Heart left ventricle (tissue), 13 donors: ENCODE data around the gene ADGRG2.

Source experiments
- CTCF ChIP-seq, 12 donors: fragments of 200-600 bp; sonication (generic) in 4 of 12; IDR thresholded peaks; one replicate each; pipeline versions ENCODE4 v1.5.0 to v1.8.0; 2018 to 2022; ENCODE audit warnings: antibody characterized with exemption in 12 of 12, mild to moderate bottlenecking in 5 of 12
- POLR2A ChIP-seq, 2 donors: fragments of 450-650 bp; IDR thresholded peaks; one replicate each; pipeline ENCODE4 v1.6.1; 2017; ENCODE audit warnings: antibody characterized with exemption in 2 of 2, mild to moderate bottlenecking in 2 of 2, moderate library complexity in 2 of 2
- donor health status: ischemic (EF 13 %, LVEDD 7.1; RV severe dilation, severe dysfunction).
- donor health status: DM: no; HTN: yes; CAD: no.
- donor health status: DM: no; HTN: no; CAD: no.
- donor health status: ischemic (EF 25% LVEDD 6.9; RV normal size, moderate dysfunction).
- donor health status: ischemic (EF 25% LVEDD 5.7; RV mildly dilated, moderate dysfunction).
- donor health status: ischemic (EF 35%, LVEDD 5.7; RV mildly dilated, moderate dysfunction).
- donor health status: nonischemic (EF 11% LVEDD 7.7; RV severe dilation, severe dysfunction).
- donor health status: DM: yes; HTN: yes; CAD: no.
- donor health status: PGD.
- donor health status: ischemic (EF 29% LVEDD 5.4; RV normal size, mild dysfunction).
- donor health status: nonischemic (EF 23%, LVEDD 6.1; RV moderate dilation, normal function).

- TF ChIP-seq CTCF (IDR thresholded peaks at IDR 0.05) (no peak), POLR2A (IDR thresholded peaks at IDR 0.05) (no peak)
Observed at GRCh38 chrX:18961686-18962085, 160.6 kb downstream of the ADGRG2 start.
